Stimulated activated naive CD4-positive, alpha-beta T cell treated with Interleukin-2 at 50 U/mL for 16 hours (primary cell): ENCODE results near the gene ZNF148.

Experiments used
- DNase-seq: peaks from one replicate; lab custom pipeline; 2025; lab: John Stamatoyannopoulos, UW

Gene ZNF148

DNA sequence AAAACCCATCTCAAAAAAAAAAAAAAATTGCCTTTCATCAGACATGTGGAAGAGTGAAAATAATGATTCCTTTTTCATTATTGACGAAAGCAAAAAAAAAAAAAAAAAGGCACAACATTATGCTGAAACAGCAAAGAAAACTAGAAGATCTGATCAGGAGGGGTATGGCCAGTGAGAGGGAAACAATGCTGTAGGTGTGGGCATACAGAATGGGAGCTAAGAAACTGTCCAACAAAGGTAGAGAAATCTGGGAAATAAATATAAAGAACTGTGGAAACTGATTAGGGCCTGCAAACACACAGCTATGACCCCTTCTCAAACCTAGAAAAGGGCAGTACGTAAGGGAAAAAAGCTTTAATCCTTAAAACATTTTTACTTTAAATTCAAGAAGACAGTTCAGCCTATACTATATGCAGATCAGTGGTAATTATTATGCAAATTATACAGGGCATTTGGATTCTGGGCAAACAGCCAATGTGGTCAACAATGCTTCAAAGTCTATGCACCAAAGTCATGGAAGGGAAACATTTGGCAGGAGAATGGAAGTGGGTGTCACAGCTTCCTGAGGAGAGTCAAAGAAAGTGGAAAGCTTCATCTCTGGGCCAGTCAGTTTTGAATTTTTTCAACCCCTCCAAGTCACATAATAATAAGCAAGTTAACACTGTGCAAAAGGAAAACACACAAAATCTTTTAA lies 94.3 kb downstream of the ZNF148 start:
- DNase-seq = no peak

DNA sequence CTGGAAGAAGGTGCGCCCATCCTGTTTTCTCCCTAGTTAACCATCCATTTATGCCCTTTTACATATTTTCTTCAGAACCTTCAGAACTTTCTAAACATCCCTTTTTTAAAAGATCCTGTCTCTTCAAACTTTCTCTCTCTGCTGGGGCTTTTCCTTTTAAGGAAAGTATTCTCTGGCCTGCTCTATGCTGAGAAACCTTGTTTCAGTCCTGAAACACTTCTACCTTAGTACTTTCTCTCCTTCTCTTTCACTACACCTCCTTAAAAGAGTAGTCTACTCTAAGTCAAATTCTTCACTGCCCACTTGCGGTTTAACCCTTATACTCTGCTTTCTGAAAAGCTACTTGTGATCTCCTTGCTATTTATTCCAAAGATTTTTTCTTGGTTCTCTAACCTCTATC lies 97.0 kb downstream of the ZNF148 start:
- no peak for DNase-seq

DNA sequence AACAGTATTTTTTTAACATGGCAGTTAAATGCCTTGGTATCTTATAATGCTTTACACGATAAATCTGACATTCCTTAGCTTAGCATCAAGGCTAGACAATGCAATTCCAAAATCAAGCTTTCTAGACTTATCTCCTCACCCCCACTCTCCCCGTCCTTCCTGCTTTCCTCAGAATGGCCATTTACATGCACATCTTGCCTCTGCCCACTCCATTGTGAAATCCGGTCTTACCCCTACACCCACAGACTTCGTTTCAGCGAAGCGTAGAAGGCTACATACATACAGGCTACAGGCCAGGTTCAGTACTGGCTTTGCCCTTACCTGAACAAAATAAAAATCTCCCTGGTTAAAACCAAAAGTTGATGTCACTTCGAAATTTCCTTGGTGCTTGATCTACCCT lies 104.0 kb downstream of the ZNF148 start:
- DNase-seq = no peak

DNA sequence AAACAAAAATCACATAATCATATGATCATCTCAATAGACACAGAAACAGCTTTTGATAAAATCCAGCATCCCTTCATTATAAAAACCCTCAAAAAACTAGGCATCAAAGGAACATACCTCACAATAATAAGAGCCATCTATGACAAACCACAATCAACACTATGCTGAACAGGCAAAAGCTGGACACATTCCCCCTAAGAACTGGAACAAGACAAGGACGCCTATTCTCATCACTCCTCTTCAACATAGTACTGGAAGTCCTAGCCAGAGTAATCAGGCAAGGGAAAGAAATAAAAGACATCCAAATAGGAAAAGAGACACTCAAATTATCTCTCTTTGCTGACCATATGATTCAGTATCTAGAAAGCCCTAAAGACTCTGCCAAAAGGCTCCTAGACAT lies 107.7 kb downstream of the ZNF148 start:
- no peak for DNase-seq

DNA sequence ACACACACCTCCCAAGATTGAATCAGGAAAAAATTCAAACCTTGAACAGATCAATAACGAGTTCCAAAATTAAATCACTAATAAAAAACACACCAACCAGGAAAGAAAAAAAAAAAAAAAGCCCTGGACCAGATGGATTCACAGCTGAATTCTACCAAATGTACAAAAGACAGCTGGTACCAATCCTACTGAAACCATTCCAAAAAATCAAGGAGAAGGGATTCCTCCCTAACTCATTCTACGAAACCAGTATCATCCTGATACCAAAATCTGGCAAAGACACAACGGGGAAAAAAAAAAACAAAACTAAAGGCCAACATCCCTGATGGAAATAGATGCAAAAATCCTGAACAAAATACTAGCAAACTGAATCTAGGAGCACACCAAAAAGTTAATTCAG lies 108.2 kb downstream of the ZNF148 start:
- no peak for DNase-seq

DNA sequence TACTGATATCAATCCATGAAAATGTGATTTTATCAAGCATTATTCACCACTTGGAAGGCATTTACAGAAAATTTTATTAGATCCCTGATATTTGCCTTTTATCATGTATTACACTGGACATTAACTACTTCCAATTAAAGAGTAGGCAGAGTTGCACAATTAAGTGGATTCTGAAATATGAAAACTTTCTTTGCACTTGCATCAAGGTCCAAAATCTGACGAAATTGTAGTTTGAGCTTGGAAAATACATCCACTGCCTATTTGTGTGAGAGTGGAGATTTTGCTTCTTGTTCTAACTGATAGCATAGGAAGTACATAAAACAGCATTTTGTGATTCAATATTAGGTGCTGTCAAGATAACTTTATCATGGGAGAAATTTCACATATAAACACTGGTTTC lies 113.0 kb downstream of the ZNF148 start:
- no peak for DNase-seq

DNA sequence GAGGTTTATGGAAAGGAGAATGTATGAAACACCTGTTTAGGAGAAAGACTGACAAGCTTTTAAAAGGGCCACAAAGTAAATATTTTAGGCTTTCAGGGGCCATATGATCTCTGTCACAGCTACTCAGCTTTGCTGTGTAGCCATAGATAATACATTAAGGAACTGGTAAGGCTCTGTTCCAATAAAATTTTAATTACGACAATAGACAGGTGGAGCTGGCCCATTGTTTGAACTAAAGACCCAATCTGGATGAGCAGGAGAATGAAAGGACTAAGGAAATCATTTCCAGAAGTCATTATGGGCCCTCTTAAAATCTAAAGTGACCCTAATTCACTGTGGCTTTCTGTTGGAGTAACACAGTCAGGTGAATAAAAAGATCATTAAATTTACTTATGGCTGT lies 114.1 kb downstream of the ZNF148 start:
- no peak for DNase-seq

DNA sequence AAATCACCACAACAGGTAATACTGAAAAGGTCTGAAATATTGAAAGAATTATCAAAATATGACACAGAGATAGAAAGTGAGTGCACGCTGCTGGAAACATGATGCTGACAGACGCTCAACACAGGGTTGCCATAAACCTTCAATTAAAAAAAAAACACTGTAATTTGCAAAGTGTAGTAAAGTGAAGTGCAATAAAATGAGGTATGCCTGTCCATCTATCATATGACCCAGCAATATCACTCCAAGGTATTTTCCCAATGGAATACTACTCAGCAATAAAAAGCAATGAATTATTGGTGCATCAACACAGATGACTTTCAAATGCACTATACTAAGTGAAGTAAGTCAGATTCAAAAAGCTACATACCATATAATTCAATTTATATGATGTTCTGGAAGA lies 115.0 kb downstream of the ZNF148 start:
- no peak for DNase-seq

DNA sequence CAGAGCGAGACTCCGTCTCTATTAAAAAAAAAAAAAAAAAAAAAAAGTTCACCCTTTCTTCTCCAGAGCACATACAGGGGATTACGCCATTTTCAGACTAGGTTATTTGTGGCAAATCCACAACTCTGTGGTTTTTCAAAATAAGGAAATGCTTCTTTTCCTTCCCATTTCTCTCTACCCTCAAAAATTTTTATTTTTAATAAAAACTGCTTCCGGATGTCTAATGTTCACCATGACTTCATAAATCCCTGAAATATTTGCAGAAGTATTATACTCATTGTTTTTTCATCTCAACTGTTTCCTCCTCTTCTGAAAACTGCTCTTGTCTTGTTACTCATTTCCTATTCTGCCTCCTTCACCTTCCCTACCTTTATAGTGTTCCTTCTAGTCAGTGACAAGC lies 117.6 kb downstream of the ZNF148 start:
- no peak for DNase-seq

DNA sequence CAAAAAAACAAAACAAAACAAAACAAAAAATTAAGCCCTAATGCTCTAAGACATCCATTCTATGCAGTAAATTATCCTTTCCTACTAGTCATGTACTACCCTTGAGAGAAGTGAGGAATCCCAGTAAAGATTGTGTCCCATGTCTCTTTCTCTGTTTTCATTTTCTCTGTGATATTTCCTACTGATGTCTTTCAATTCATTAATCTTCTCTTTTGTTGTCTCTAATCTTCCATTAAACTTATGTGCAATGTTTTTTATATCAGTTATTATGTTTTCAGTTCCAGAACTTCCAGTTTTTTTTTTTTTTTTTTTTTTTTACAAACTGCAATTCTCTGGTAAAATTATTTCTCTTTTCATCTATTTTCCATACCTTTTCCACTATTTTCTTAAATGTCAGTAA lies 118.5 kb downstream of the ZNF148 start:
- DNase-seq = no peak

DNA sequence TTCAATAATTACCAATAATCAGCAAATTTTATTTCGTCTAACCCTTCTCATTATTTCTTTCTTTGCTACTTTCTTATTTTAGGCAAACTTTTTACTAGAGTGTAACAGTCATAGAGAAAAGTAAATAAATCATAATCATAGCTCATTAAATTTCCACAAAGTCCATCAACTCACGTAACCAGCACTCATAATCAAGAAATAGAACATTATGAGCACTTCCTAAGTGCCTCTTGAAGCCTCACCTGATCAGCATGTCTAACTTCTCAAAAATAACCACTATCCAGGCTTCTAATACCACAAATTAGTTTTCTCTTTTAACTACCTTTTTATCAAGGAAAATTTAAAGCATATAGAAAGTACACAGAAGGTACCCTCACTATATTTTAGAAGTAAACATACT lies 124.2 kb downstream of the ZNF148 start:
- DNase-seq = no peak

DNA sequence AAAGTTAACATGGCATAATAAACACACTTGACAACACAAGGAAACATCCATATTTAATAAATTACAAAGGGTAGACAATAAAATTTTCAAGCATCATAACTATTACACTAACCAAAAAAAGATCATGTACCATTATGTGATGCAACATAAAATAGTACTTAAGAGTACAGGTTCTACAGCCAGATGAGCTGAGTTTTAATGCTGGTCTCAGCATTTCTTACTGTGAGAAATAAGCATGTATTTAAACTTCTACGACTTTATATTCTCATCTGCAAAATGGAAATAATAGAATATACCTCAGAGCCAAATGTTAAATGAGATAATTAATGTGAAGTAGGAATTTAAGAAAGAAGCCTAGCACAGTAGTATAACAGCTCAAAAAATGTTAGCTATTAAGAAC lies 128.9 kb downstream of the ZNF148 start:
- DNase-seq = no peak

DNA sequence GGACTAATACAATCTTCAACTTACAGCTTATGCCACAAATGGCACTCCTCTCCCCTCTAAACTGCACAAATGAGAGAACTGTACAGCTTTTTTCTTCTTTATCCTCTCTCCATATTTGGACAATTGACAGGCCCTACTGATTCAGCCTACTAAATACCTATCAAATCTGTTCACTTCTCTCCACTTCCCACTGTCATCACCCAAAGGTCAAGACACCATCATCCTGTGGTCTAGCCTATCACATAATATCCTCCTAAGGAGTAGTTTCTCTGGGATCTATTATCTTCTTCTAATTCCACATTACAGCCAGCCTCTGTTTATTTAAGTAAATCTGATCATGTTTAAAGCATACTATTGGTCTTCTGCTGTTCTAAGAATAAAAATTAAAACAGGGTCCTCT lies 129.6 kb downstream of the ZNF148 start:
- DNase-seq = no peak

DNA sequence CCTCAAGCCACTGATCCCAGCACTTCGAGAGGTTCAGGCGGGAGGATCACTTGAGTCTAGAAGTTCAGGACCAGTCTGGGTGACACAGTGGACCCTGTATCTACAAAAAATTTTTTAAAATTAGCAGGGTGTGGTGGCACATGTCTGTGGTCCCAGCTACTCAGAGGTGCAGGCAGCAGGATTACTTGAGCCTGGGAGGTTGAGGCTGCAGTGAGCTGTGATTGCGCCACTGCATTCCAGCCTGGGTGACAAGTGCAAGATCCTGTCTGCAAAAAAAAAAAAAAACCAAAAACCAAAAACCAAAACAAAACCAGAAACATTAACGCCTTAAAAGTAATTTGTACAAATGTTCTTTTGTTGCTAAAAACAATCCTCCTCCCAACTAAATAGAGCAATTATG lies 134.6 kb downstream of the ZNF148 start:
- no peak for DNase-seq

DNA sequence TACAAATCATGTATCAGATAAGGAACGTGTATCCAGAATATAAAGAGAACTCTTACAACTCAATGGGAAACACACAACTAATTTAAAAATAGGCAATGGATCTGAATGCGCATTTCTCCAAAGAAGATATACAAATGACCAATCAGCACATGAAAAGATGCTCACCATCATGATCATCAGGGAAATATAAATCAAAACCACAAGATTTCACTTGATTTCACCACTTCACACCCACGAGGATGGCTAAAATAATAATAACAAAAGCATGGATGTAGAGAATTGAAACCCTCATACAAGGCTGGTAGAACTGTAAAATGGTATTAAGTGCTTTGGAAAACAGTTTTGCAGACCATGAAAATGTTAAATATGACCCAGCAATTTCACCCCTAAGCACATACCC lies 135.9 kb downstream of the ZNF148 start:
- no peak for DNase-seq

DNA sequence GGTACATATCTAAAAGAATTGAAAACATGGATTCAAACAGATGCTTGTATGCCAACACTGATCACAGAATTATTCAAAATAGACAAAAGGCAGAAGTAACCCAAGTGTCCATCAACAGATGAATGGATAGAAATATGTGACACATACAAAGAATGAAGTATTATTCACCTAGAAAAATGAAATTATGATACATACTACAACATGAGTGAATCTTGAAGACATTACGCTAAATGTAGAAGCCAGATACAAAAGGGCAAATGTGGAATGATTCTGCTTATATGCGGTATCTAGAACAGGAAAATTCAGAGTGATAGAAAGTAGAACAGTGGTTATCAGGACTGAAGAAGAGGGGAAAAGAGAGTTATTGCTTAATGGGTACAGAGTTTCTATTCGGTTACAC lies 136.4 kb downstream of the ZNF148 start:
- no peak for DNase-seq

DNA sequence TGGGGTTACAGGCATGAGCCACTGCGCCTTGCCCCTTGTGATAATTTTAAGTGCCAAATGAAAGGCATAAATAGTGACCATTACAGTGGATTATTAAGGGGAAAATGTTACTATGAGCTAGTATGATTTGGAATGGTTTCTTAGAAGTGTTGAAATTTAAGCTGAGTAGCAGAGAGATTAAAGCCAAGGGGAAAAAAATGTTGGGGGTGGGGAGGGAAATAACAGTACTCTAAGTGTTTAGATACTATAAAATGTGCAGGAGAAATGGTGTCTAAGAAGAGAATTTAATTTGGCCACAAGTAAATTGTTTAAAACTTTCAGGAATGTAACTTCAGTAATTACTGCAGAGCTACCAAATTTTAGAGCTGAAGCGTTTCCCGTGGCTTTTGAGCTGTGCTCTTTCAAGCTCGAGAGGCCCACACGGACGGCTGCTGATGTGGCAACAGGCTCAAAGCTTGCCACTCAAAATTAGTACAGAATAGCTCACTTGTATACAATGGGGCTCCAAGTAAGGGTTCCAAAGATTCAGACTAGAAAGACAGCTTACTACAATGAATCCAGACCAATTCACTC lies 138.7 kb downstream of the ZNF148 start:
- DNase-seq = no peak

DNA sequence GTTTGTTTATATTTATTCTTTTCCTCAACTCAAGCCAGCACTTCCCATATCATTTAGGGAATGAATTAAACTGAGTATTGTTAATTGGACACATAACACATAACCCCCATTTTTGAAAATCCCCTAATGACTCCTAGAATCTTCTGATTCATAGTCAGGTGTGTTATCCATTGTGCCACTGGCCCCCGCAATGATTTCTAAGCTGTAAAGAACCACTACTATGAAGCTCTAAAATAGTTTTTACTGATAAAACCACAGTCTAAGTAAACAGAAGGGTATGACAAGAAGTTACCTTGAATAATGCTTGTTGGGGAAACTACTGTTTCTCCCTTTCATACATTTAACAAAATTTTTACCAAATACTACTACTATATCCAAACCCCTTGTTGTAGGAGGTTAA lies 140.3 kb downstream of the ZNF148 start:
- DNase-seq = no peak

DNA sequence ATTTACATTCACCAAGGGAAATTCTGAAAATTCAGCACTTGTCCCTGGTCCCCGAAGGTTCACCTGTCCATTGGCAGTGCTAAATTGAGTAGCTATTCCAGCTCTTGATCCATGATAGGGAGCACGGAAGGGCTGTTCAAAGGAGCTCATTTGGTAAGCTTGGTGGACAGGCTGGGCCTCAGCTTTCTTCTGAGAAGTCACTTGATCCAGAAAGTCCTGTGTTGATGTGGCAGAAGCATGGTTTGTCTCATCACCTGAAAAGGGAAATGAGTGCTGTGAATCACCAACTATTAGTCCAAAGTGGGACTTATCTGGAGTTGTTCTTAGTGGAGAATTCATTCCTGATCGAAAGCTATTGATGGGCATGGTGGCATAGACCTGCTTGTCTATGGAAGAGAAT lies 142.7 kb downstream of the ZNF148 start:
- no peak for DNase-seq

DNA sequence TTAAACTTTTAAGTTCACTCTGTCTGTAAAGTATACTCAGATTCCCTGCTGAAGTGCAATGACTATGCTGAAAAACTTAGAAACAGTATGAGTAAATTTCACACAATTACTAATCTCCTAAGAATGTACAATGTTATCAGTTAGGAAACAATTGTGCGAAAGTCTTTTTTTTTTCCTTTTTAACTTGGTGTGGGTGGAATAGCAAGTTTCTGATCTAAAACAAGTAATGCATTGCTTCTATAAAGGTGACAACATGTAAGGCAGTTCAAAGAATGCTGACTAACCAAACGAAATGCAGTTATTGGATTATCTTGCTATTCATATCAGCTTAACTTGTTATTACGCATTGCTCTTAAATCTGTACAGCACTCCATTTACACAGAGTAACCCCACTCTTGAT lies 143.2 kb downstream of the ZNF148 start:
- DNase-seq = no peak

DNA sequence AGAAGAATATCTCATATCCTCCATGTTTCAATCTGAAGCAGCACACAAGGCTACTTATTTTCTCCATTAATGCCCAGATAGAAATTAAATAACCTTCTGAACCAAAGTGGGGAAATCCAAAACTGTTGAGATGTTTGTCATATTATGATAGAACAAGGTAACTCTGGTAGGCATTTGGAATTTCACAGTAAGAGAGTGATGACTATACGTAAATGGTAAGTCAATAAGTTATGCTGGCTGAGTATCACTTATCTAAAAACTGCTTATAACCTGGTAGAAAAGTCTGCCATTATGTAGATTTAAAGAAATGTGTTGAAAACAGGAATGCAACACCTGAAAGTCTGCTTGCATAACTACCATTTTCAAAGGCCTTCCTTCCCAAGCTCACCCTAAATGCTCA lies 145.4 kb downstream of the ZNF148 start:
- no peak for DNase-seq

DNA sequence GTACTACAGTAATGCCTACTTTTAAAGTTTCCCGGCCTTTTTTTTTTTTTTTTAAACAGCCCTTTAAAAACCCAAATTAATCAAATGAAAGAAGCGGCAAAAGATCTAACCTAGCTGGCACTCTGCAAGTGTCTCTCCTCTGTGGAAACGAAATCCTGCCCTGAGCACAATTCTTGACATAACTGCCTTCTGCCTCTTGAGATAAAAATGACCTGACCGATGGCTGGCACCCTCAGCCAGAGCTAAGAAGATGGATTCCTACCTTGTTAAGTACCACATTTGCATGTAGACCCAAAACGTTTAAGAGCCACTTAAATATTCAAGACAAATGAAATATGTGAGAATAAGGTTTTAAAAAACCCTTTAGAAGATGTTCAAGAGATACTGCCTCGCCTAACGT lies 146.0 kb downstream of the ZNF148 start:
- DNase-seq = no peak

DNA sequence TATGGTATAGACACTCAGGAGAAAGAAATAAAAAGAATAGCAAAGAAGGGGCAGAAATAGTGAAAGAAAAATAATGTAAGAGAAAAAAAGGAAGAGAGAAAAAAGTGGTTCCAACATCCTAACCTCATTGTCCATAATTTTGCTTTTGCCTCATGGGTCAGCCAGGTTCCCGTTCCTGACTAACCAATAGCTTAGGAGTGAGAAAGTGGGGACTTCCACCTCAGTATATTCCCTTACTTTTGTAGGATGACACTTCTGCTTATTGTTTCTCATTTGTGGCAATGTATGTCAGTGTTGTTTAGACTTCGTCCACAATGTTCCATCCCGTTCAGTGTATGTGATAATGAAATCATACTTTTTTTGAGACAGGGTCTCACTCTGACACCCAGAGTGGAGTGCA lies 153.3 kb downstream of the ZNF148 start:
- DNase-seq = no peak

DNA sequence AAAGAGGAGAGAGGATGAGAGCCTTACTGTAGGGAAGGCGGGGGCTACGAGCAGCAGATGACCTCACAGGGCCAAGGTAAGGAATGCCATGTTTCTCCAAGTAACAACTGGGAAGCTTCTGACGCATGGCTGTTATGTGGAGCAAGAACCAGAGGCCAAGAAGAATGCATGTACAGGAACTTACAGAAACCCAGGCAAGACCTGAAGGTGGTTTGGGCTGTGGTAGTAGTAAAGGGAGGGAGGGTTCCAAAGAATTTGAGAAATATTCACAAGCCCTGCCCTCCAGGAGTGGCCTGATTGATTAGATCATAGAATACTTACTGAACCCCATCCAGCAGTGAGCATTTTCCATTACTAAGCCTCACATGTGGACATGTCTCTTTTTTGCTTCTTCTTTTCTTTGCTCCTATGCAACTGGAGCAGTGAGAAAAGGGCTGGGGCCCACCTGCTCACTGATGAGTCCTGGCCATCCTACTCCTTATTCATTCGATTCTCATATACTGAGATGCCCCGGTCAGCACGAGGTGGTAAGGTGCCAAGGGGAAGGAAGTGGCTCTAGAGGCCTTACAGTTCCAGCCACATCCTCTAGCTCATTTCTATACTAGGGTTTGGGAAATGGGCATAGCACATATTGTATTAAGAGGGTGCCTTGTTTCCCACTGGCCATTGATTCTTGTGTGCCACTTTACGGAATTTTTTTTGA lies 154.2 kb downstream of the ZNF148 start:
- no peak for DNase-seq
